Stimulated activated CD4-positive, alpha-beta T cell treated with anti-CD3 and anti-CD28 coated beads, TNF-alpha, amount 100 ng/mL, for 24 hours (primary cell): ENCODE data around the gene ETNK2.

Experiments
- DNase-seq, 3 experiments: peaks; one replicate each; pipeline ENCODE4 v3.0.0-alpha.2; 2020; ENCODE audit warnings: low read depth in 3 of 3

ETNK2 gene

DNA sequence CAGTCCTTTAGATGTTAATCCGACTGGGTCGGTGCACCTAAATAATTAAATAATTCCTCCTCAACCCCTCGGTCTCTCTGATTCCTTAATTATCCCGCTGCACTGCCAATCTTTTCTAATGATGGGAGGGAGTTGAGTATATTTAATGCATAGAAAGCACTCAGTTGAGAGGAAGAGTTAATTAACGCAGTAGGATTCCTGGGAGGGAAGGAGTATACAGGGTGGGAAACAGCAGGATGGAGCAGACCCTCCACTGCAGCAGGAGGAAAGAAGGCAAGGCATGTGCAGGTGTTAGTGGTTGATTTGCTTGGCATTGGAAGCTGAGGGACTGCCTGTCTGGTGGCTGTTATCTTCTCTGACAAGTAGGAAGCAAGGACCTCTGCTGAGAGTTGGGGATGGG, 24.2 kb upstream of the ETNK2 start:
- no peak for DNase-seq

DNA sequence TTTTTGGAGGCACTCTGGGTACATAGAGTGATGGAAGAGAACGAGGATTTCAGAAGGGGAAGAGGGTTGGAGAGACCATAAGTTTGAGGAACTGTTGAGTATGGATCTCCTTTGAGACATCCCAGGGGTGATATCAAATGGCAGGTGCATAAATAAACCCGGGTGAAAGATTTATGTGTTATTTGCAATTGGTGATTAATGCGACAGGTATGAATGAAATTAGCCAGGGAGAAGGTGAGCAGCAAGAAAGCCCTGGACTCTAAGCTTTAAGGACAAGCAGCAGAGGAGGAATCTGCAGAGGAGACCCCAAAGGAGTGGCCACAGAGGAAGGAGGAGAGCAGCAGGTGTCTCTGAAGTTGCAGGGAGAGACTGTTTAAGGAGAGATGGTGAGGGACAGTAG, 23.1 kb upstream of the ETNK2 start:
- no peak for DNase-seq

DNA sequence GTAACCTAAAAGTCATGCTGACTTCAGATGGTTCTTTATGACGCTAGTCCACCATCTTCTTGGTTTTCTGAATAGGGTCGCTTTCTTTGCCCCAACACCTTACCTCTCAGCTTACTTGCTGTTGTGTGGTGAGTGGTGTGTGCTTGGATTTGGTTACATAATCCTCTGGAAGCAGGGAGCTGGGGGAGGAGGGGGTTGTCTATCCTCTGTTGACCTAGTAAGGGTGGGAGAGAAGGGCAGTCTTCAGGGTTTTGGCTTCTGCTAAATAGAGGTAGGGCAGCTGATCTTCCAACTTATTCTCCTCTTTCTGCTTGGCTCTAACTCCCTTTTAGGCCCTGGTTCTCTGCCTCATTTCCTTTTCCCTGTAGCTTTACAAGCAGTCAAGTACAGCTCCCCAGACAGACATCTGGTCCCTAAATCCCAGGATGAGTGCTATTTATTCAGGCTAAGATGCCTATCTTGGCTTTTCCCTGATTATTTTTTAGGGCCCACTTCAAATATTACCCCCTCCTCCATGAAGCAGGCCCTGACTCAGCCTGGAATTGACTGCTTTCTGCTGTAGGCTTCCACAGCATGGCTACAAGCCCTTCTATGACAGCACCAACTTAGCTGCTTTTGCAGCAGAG, 20.7 kb upstream of the ETNK2 start:
- DNase-seq, result no peak

DNA sequence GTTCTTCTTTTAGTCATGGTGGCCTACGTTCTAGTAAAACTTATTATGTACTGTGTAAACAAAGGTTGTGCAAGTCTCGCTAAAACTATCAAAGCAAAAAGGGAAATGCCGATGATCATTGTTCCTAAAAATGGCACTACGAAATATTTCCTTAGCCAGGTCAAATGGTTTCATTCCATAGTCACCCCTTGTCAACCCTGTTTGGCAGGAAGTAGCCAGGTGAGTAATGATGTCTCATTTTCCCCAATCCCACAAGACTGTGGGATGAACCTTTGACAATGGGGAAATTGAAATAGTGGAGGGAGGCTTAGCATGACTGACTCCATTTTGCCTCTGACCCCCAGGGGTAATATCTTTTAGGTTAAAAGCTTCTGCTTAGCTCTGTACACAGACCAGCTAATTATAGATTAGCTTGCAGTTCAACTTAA, 19.9 kb upstream of the ETNK2 start:
- DNase-seq, result no peak

DNA sequence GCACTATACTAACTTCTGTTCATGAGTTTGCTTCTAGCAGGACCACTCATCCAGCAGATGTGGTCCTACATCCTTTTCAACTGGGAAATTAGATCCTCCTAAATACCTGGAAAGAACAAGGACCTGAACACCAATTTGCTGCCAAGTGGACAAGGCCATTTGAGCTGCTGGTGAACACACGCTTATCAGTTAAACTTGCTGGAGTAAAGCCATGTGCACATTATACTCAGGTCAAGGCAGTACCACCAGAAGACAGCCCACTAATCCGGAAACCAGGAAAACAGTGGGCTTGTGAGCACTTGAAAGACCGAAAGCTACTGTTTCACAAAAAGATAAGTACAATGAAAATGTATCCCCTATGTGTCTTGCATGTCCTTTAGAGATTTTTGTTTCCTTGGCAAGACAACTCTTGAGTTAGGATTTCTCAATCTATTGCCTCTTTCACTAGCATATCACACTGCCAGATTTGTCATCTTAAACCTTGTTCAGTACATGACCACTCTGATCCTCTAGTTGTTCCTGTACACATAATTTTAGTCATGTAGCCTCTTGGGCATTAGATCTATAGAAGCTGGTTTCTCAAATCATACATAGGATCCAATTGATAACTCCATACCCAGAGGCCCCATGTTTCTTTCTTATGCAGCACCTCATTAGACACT, 18.8 kb upstream of the ETNK2 start:
- DNase-seq, result no peak

DNA sequence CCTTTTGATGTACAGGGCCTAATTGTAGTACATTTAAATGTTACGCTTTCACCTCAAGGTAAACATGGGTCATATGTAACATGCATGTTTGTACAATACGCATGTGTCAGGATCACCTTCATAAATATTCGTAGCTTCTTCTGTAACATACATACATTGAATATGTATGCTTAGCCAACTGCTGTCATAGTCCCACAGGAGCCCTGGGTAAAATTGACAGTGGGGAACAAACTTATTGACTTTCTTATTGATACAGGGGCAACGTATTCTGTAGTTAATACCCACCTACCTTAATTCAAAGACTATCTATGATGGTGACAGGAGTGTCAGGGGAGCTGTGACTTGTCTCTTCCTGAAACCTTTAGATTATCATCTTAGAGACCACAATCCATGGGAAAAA, 18.0 kb upstream of the ETNK2 start:
- DNase-seq, result no peak

DNA sequence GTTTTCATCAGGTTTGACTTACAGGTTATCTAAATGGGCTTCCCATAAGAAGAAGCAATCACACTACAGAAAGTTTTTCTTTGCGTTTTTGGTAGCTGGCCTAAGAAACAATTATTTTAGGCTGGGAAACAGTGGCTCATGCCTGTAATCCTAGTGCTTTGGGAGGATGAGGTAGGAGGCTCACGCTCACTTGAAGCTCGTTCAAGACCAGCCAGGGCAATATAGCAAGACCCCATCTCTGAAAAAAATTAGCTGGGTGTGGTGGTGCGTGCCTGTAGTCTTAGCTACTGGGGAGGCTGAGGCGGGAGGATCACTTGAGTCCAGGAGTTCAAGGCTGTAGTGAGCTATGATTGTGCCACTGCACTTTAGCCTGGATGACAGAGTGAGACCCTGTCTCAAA, 15.9 kb upstream of the ETNK2 start:
- DNase-seq, result no peak

DNA sequence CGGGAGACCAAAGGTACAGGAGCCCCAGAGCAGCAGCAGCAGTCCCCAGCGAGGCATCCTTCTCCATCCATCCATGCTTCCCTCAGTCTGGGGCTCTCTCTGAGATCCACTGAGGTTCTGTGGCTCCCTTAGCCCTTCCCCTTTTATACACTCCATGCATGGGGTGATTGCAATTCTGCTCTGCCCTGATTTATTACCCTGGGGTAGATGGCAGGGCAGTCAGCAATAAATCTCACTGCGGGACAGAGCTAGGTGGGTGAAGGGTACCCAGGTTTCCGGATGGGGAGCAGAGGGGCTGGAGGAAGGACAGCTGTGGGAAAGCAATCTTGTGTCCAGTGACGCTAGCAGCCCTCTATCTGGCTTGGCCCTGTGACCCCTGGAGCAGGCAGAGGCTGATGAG, 14.4 kb upstream of the ETNK2 start, which contains the start of gene REN:
REN (minus strand) TSS at position 119 of the 400 bp plus-strand sequence; CDS start at position 75, 44 bp downstream.
- DNase-seq, result no peak

DNA sequence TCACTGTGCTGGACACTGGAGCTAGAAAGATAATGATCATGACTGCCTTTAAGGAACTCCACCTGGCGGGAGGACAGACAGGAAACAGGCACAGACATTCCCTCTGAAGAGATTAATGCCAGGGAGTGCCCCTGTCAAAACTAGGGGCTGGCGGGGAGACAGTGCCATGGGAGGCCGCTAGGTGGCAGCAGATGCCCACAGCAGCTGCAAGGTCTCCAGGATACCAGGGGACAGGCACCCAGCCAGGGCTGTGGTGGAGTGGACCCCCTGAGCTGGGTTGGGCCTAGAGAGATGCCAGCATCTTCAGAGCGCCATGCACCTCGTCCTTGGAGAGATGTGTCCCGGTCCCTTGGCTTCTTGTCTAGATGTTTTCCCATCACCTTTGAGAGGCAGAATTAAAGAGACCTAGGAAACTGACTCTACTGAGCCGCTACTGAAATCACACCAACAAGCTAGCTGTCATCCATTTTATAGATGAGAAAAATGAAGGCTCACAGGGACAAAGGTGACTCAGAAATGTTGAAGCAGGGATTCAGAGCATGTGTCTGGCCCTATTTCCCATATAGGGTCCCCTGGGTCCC, 10.7 kb upstream of the ETNK2 start:
- peak; percentile 54 to 77 (median 61) for DNase-seq

DNA sequence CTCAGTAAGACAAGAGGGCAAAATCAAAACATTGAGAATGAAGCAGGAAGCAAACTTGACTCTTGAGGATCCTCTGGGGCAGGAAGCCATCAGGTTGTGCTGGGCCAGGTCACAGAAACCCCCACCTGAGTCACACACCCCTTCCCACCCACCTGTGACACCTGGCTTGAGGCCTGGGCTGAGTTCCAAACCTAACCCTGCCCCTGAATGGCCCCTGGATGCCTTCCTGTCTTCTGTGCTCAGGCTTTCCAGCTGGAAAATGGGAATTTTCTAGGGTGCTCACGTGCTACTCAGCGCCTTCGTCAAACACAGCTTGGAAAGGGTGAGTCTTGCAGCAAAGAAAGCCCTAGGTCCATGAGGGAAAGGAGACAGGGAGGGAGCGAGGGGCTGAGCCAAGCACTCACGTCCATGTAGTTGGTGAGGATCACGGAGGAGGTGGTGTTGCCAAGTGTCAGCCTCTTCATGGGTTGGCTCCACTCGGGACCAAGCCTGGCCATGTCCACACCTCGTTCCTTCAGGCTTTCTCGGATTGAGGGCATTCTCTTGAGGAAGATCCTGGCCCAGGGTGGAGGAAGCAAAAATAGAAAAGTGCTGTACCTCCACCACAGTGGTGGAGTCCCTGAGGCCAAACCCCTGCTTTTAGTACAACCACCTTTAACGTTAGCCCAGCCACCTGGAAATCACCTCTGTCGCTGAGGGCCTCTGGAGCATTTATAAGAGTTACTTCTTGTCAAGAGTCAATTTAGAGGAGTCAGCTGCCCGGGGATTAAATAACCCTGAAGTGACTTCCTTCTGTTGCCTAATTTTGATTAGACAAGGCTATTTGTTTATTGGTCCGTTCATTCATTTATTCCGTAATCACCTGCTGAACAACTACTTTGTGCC, 10.0 kb upstream of the ETNK2 start:
- DNase-seq, result no peak

DNA sequence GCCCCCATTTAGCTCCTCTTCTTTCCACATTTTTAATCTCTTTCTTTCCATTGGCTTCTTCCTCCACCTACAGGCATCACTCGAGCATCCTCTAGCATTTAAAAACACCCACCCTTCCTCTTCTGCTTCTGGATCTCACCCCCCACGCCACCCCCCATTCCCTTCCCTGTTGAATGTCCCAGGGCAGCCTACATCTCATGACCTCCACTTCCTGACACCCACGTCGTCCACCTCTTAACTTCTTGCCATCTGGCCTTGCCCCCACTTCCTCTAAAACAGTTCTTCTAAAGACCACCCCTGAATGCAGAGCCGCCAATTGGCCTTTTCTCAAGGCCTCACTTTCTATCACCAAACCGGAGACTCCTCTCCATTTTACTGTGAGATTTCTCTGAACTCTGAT, 6.1 kb upstream of the ETNK2 start:
- DNase-seq, result no peak

DNA sequence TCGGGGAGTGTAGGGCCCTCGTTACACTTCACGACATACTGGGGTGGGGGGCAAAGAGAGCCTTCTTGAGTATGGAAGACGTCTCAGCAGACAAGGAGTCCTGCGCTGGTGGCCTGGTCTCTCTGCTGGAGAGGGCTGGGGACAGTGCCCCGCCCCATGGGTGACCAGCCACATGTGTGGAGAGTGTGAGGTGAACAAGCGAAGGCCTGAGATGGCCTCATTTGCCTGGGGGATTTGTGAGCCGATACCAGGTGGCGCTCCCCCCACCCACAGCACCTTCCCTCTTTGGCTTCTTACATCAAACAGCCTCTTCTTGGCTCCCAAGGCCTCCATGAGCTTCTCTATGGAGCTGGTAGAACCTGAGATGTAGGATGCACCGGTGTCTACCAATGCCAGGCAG, 4.0 kb upstream of the ETNK2 start:
- no peak for DNase-seq

DNA sequence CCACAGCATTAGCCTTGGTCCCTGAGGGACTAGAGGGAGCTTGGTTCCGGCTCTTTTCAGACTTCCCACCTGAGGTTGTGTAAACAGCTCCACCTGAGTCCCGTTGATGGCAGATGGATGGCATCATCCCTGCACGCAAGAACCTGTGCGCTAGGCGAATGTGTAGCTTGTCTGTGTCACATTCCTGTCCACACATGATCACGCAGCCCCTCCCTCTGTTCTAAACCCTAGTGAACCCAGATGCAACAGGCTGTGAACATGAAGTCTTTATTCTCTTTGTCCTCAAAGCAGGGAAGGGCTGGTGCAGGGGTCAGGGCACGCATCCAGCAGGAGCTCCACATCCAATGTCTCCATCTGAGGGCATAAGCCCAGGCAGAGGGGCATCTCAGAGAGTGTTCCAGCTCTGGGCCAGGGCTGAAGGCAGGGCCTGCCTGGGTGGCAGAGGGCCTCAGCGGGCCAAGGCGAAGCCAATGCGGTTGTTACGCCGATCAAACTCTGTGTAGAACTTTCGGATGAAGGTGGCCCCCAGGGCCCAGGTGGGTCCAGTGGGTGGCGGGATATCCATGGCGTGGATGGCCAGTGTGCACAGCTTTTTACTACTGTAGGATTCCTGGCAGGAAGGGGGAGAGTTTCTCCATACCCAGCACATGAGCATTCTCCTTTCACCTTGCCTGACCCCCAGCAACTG, 2.9 kb upstream of the ETNK2 start:
- no peak for DNase-seq

DNA sequence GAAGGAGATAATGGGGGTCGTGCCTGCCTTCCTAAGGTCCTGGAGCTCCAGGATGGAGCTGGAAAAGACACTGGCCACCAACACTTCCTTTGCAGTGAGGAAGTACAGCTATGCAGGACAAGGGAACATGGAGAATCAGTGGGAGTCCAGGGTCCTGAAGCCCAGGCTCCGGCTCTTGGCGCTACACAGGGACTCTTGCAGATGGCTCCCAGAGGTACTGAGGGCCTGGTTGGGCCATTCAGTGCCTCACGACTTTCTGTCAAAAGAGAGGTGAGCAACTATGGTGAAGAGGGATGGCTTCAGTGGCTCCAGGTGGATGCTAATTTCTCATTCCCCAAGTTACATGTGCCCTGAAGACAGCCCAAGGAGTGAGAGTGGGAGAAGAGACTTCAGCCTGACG, 1.8 kb upstream of the ETNK2 start:
- DNase-seq, result no peak

DNA sequence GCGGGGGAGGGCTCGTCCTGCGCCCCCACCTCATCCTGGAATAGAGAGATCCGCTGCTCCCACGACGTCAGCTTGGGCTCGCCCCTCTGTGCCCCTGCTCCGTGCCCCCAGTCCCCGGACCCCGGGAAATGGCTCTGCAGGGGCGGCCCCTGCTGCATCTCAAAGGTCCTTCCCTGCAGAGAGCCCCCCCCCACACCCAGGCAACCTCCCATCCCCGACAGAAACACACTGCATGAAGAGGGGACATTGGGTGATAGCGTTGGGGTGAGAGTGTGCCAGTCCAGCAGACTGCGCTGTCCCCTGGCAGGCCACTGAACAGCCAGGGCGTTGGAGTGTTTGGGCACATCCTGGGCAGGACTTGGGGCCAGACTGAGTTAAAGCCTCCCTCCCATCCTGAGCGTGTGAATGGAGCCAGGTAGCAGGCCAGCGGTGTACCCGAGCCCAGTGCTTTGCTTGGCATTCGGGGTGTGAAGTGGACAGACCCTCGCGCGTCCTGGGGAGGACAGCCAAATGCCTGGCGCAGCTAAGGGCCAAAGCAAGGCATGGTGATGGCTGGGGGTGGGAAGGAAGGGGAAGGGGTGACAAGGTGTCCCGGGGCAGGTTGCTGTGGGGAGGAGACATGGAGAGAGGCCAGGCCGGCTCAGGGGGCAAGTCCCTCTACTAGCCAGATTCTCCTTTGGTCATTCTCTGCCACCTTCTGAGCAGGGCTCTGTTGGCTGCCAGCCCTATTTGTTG, 633 bp upstream of the ETNK2 start:
- DNase-seq, result no peak

DNA sequence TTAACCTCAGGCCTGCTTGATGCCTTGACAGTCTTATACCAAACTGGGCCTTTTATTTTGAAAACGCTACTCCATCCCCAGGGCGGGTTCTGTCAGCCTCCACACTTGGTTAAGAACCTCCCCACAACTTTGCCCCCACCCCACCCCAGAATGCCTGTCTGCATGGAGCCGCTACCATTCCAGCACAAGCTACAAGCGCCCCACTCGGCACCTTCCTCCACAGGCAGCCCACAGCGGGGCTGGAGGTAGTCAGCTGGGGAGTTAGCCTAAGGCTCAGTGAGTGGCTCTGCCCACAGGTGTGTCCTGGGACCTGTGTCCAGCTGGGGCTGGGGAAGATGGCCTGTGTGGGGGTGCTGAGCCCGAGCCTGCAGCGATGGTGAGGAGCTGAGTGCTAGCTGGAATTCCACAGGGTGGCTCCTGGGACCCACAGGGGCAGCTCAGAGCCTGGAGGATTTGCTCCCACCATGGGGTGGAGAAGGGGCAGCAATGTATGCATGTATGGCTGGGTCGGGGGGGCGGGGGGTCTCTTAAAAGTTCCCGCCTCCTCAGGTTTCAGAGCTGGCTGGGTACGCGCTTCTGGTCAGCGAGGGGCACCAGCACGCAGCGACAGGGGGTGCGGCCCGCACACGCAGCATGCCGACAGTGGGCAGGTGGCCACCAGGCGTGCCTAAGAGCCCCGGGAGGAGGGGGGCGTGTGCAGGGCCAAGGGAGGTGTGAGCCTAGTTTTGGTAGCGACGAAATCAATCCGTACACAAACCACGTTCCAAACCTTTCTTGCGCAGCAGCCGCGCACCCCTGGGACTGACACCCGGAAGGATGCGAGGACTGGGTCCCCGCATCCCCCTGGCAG, 917 bp downstream of the ETNK2 start:
- DNase-seq, result no peak

DNA sequence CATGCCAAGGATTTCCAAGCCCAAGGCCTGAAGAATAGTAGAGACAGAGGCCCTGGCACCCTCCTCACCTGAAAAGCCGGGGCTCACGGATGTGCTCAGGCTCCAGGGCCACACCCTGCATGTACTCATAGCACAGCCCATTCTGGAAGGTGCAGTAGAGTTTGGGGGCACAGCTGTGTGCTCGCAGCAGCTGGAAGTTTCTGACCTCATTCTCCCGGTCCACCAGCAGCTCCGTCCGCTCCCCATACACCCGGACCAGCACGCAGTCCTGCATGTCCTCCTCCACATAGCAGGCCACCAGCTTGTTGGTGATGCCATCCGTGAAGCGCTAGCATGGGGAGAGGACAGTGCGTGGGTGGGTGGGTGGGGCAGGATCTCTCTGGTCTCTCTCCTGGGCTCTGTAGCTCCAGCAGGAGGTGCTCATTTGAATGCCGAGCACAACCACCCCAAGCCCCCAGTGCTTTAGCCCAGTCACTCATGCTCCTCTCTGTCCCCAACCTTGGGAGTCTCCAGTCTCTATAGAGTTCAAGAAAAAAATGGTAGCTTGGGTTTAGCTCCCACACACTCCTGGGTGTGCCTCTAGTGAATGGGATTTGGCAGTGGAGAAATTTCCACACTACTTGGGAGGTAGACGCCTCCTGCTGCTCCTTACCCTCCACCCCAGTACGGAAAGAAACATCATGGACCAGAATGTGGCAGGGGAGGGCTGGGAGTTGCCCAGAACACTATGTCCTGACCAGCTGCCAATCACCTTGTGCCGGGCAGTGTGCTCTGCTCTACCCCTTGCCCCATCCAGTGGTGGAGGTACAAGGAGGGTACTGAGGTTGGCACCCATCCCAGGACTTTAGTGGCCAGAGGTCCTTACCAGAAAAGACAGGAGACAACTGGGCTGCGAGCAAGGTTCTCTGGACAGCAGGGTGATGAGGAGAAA, 1.9 kb downstream of the ETNK2 start:
- DNase-seq, result no peak

DNA sequence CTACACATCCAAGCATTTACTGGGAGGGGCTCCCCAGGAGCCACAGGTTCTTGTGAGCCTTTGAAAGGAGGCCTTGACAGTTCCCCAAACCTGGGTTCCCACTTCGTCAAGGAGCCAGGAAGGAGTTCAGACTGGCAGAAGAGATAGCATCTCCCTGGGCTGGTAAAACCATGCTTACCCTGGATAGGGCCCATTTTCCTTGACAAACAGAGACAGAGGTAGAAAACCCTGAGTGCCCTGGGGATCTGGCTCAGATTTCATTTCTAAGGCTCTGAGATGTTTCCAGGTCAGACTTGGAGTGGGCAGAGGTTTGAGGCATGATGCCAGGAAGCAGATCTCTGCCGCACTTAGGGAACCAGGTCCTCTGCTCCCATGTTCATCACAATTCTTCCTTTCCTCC, 2.7 kb downstream of the ETNK2 start:
- no peak for DNase-seq
